H9 (cell line): Measurements from ENCODE around the gene GRAMD1C. TPM values are rescaled to one million over a fixed set of nuclear protein-coding genes. Genes with fewer than 3 reads are reported as not detected.

ENCODE experiments used
- DNase-seq: peaks from one replicate; pipeline ENCODE4 v3.0.0-alpha.2; 2017
- H2AFZ ChIP-seq: one replicate; pipeline ENCODE4 v1.6.1; 2013; ENCODE audit warnings: mild to moderate bottlenecking, low read length, control low read depth, moderate library complexity
- H2AK5ac ChIP-seq: 2 replicates; pipeline ENCODE4 v1.6.1; 2013; ENCODE audit warnings: low read length, control low read depth, mixed read lengths; ENCODE audit not compliant: insufficient read length
- H2BK120ac ChIP-seq: one replicate; pipeline ENCODE4 v1.6.1; 2013; ENCODE audit warnings: low read depth, mild to moderate bottlenecking, low read length, control low read depth, inconsistent platforms; ENCODE audit not compliant: poor library complexity, severe bottlenecking
- H2BK12ac ChIP-seq: 2 replicates; pipeline ENCODE4 v1.6.1; 2013; ENCODE audit warnings: low read length, control low read depth, mixed read lengths, low read depth; ENCODE audit not compliant: insufficient read length
- H2BK15ac ChIP-seq: 2 replicates; pipeline ENCODE4 v1.6.1; 2013; ENCODE audit warnings: low read depth, low read length, control low read depth
- H2BK20ac ChIP-seq: one replicate; pipeline ENCODE4 v1.6.1; 2013; ENCODE audit warnings: low read depth, mild to moderate bottlenecking, low read length, control low read depth, inconsistent platforms; ENCODE audit not compliant: poor library complexity, severe bottlenecking
- H2BK5ac ChIP-seq: 2 replicates; pipeline ENCODE4 v1.6.1; 2013; ENCODE audit warnings: low read length, control low read depth, mixed read lengths; ENCODE audit not compliant: insufficient read length
- H3K14ac ChIP-seq: 2 replicates; pipeline ENCODE4 v1.6.1; 2013; ENCODE audit warnings: low read length, control low read depth; ENCODE audit not compliant: insufficient read depth
- H3K18ac ChIP-seq: 2 replicates; pipeline ENCODE4 v1.6.1; 2013; ENCODE audit warnings: low read depth, mild to moderate bottlenecking, mixed read lengths, low read length, control low read depth; ENCODE audit not compliant: insufficient read length
- H3K23ac ChIP-seq: 2 replicates; pipeline ENCODE4 v1.6.1; 2013; ENCODE audit warnings: low read length, control low read depth, mixed read lengths, low read depth; ENCODE audit not compliant: insufficient read length
- H3K23me2 ChIP-seq: 2 replicates; pipeline ENCODE4 v1.6.1; 2013; ENCODE audit warnings: low read depth, mild to moderate bottlenecking, mixed read lengths, low read length, control low read depth; ENCODE audit not compliant: insufficient read length, poor library complexity, severe bottlenecking
- H3K27ac ChIP-seq: 2 replicates; pipeline ENCODE4 v1.5.1; 2013; ENCODE audit warnings: low read length, control low read depth, mixed read lengths, low read depth; ENCODE audit not compliant: insufficient read length
- H3K27me3 ChIP-seq: 2 replicates; pipeline ENCODE4 v1.6.1; 2013; ENCODE audit warnings: low read length, control low read depth, inconsistent platforms; ENCODE audit not compliant: insufficient read depth
- H3K4ac ChIP-seq: 2 replicates; pipeline ENCODE4 v1.6.1; 2013; ENCODE audit warnings: low read depth, mild to moderate bottlenecking, control low read depth, inconsistent platforms, low read length, moderate library complexity
- H3K4me1 ChIP-seq: 2 replicates; pipeline ENCODE4 v1.6.1; 2013; ENCODE audit warnings: low read length, control low read depth, inconsistent platforms; ENCODE audit not compliant: insufficient read depth
- H3K4me2 ChIP-seq: 2 replicates; pipeline ENCODE4 v1.6.1; 2013; ENCODE audit warnings: low read length, control low read depth, mixed read lengths; ENCODE audit not compliant: insufficient read length, insufficient read depth
- H3K56ac ChIP-seq: 2 replicates; pipeline ENCODE4 v1.6.1; 2013; ENCODE audit warnings: low read depth, mild to moderate bottlenecking, mixed read lengths, low read length, control low read depth; ENCODE audit not compliant: insufficient read length
- H3K79me1 ChIP-seq: 2 replicates; pipeline ENCODE4 v1.6.1; 2013; ENCODE audit warnings: low read depth, mild to moderate bottlenecking, moderate library complexity, low read length, control low read depth, inconsistent platforms; ENCODE audit not compliant: insufficient read depth, poor library complexity, severe bottlenecking
- H3K79me2 ChIP-seq: 2 replicates; pipeline ENCODE4 v1.6.1; 2013; ENCODE audit warnings: low read length, control low read depth, inconsistent platforms; ENCODE audit not compliant: insufficient read depth
- H3K9ac ChIP-seq: 2 replicates; pipeline ENCODE4 v1.6.1; 2013; ENCODE audit warnings: low read length, control low read depth, mixed read lengths; ENCODE audit not compliant: insufficient read length; ENCODE audit errors: extremely low read depth
- H3K9me3 ChIP-seq: one replicate; pipeline ENCODE4 v1.6.1; 2013; ENCODE audit warnings: low read depth, low read length, inconsistent platforms; ENCODE audit not compliant: control insufficient read depth
- H3T11ph ChIP-seq: one replicate; pipeline ENCODE4 v1.6.1; 2013; ENCODE audit warnings: mild to moderate bottlenecking, low read length, control low read depth, inconsistent platforms
- H4K20me1 ChIP-seq: one replicate; pipeline ENCODE4 v1.6.1; 2013; ENCODE audit not compliant: control insufficient read depth, insufficient read length, insufficient read depth
- H4K5ac ChIP-seq: 2 replicates; pipeline ENCODE4 v1.6.1; 2013; ENCODE audit warnings: low read depth, mild to moderate bottlenecking, mixed read lengths, low read length, control low read depth; ENCODE audit not compliant: insufficient read length
- H4K8ac ChIP-seq: replicated peaks from 2 replicates; pipeline ENCODE4 v1.6.1; 2013; ENCODE audit warnings: low read length, control low read depth, mixed read lengths, low read depth; ENCODE audit not compliant: insufficient read length
- H4K91ac ChIP-seq: 2 replicates; pipeline ENCODE4 v1.6.1; 2013; ENCODE audit warnings: low read depth, mild to moderate bottlenecking, moderate library complexity, mixed read lengths, low read length, control low read depth; ENCODE audit not compliant: insufficient read length
- H3K27ac Mint-ChIP-seq, 3 experiments: 2 replicates in 2 of 3; 3 replicates in 1 of 3; pipeline ENCODE4 v1.8.0; 2020 to 2021; ENCODE audit warnings: mixed read lengths in 3 of 3, mild to moderate bottlenecking in 1 of 3, moderate library complexity in 1 of 3
- H3K27me3 Mint-ChIP-seq: 2 replicates; pipeline ENCODE4 v1.8.0; 2021; ENCODE audit warnings: low read depth, mild to moderate bottlenecking, moderate library complexity, mixed read lengths
- H3K36me3 Mint-ChIP-seq, 3 experiments: 2 replicates in 2 of 3; 3 replicates in 1 of 3; pipeline ENCODE4 v1.8.0; 2020 to 2021; ENCODE audit warnings: low read depth in 3 of 3, mixed read lengths in 3 of 3; ENCODE audit not compliant: insufficient read depth in 1 of 3
- H3K4me1 Mint-ChIP-seq, 2 experiments: 2 replicates each; pipeline ENCODE4 v1.8.0; 2020; ENCODE audit warnings: mixed read lengths in 2 of 2
- H3K4me3 Mint-ChIP-seq, 2 experiments: 2 replicates in 1 of 2; 3 replicates in 1 of 2; pipeline ENCODE4 v1.8.0; 2020 to 2021; ENCODE audit warnings: mild to moderate bottlenecking in 2 of 2, mixed read lengths in 2 of 2, moderate library complexity in 1 of 2
- H3K9me3 Mint-ChIP-seq, 2 experiments: 2 replicates in 1 of 2; 3 replicates in 1 of 2; pipeline ENCODE4 v1.8.0; 2020; ENCODE audit warnings: mild to moderate bottlenecking in 2 of 2, mixed read lengths in 2 of 2, moderate library complexity in 1 of 2
- CTCF ChIP-seq: fragments of 200-600 bp; sonication (generic); conservative IDR thresholded peaks from 3 replicates; pipeline ENCODE4 v1.8.0; 2021; ENCODE audit warnings: antibody characterized with exemption, mild to moderate bottlenecking
- WGBS: extraction: QIAGEN DNeasy Blood & Tissue Kit; methylation state at CpG from one replicate; pipeline ENCODE4 v1.1.7; 2013; ENCODE audit warnings: missing lambda C conversion rate, low lambda C conversion rate, mixed read lengths; ENCODE audit not compliant: insufficient read length; ENCODE audit errors: extremely low coverage; 5-methylcytosine and 5-hydroxymethylcytosine counted together
- total RNA-seq: library from RNA; stranded (reverse); gene quantifications from 2 replicates; pipeline ENCODE4 v1.2.1, GENCODE V29; 2021

Gene GRAMD1C
- total RNA-seq, 1 experiment from 2014 or later = 1.8 TPM

GRCh38 chr3:113895964-113896363, 57.4 kb downstream of the GRAMD1C start:
- Mint-ChIP-seq H3K27ac (no peak overlapping the region), H3K4me1 (peaks cover 6% of the 10 kb centered on the region in 2 experiments), H3K36me3 (no peaks in the 10 kb centered on the region), H3K9me3 (no peaks in the 10 kb centered on the region), H3K4me3 (no peak overlapping the region), H3K27me3 (no peaks in the 10 kb centered on the region)
- Histone ChIP-seq H2AK5ac (no peak overlapping the region), H2BK20ac (no peak overlapping the region), H3K23ac (no peak overlapping the region), H3K27me3 (no peaks in the 10 kb centered on the region), H3K4me1 (no peaks in the 10 kb centered on the region), H3K4me2 (no peak overlapping the region), H3K79me2 (no peaks in the 10 kb centered on the region), H2AFZ (no peak overlapping the region), H3K9ac (no peak overlapping the region), H4K5ac (no peak overlapping the region), H3K9me3 (no peaks in the 10 kb centered on the region), H3K23me2 (no peaks in the 10 kb centered on the region), H3K18ac (no peak overlapping the region), H3K56ac (no peak overlapping the region), H3K79me1 (no peaks in the 10 kb centered on the region), H2BK5ac (no peak overlapping the region), H3K4ac (no peak overlapping the region), H2BK12ac (no peak overlapping the region), H3T11ph (no peak overlapping the region), H2BK120ac (no peak overlapping the region), H4K91ac (no peak overlapping the region), H4K8ac (no peak overlapping the region), H3K14ac (no peak overlapping the region), H2BK15ac (no peak overlapping the region), H3K27ac (no peak overlapping the region), H4K20me1 (no peaks in the 10 kb centered on the region)
- no CpG with 5 or more reads among the region's 3 CpGs for WGBS
- DNase-seq = no peak
- no peak for TF ChIP-seq CTCF
